Measurements from ENCODE around the gene CERK. TPM values are rescaled to one million over a fixed set of nuclear protein-coding genes. Genes with fewer than 3 reads are reported as not detected.
A peak's percentile ranks its signal among the peaks of the same experiment; 100 is the strongest.

The CERK gene
- total RNA-seq, 1 donor from 2014 or later: 50.7 TPM

DNA sequence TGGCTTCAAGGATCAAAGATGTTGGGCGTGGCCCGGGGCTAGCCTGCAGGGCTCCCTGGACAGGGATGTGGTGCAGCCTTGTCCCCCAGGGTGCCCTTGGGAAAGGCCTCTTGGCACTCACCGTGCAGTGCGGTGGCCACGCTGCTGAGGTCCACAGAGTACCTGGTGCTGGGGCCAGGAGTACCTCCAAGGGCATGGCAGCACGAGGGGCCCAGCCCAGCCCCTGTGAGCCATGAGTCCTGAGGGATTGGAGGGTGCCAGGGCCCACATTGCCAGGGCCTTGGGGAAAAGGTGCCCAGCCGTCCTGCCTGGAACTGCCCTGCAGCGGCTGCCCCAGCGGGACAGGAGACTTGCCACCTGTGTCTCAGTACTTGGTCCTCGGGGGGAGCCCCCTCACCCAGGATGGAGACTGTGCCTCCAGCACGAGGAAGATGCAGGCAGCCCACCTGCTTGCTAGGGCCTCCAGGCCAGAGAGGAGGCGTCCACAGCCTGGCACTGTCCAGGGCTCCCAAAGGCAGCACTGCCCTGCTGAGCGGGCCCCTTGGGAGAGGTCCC lies 73.7 kb downstream of the CERK start:
- peaks cover 6% of the 10 kb centered on the region for H3K36me3 Mint-ChIP-seq

DNA sequence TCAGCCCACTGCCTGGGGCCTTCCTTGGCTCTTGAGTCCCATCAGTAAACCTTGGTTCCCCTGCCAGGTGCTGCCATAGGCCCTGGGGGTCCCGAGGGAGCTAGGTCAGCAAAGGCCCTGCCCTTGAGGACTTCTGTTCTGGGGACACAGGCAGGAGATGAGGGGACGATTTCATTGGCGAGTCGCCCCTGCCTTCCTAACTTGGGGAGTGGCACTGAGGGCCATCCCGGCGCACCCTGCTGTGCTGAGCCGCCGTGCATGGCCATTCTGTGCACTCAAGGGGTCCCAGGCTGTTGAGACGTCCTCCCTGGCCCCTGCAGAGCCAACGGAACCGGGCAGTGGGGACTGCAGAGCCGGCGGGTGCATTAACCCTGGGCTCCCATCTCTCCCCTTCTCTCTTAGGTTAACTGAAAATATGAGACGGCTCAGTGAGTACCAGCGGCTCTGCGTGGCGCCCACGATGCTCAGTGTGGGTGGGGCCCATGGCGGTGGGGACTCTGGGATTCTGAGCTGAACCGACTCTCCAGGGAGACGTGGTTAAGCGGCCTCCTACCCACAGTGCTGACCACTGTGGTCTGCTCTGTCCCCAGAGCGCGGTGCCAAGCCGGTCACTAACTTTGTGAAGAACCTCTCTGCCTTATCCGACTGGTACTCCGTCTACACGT lies 74.5 kb downstream of the CERK start:
- TF ChIP-seq, protein P1, sequence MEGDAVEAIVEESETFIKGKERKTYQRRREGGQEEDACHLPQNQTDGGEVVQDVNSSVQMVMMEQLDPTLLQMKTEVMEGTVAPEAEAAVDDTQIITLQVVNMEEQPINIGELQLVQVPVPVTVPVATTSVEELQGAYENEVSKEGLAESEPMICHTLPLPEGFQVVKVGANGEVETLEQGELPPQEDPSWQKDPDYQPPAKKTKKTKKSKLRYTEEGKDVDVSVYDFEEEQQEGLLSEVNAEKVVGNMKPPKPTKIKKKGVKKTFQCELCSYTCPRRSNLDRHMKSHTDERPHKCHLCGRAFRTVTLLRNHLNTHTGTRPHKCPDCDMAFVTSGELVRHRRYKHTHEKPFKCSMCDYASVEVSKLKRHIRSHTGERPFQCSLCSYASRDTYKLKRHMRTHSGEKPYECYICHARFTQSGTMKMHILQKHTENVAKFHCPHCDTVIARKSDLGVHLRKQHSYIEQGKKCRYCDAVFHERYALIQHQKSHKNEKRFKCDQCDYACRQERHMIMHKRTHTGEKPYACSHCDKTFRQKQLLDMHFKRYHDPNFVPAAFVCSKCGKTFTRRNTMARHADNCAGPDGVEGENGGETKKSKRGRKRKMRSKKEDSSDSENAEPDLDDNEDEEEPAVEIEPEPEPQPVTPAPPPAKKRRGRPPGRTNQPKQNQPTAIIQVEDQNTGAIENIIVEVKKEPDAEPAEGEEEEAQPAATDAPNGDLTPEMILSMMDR (IDR thresholded peaks at IDR 0.05; ENCODE audit: unreplicated experiment): no peak
- no peaks in the 10 kb centered on the region for H3K36me3 Mint-ChIP-seq
- no peak overlapping the region for H3K4me3 Mint-ChIP-seq
- H3K27me3 Mint-ChIP-seq (ENCODE audit: low read depth): no peaks in the 10 kb centered on the region
- H3K27ac Mint-ChIP-seq: no peak overlapping the region
- no peak for DNase-seq (ENCODE audit: low spot score in 2 of 2, unreplicated experiment in 2 of 2)
- peaks cover 16% of the 10 kb centered on the region for H3K4me1 Mint-ChIP-seq
- H3K9me3 Mint-ChIP-seq: no peaks in the 10 kb centered on the region

More for the DNA sequence above, 73.7 kb downstream of the CERK start:
- Mint-ChIP-seq H3K4me1 (peaks cover 16% of the 10 kb centered on the region), H3K4me3 (no peak overlapping the region), H3K27ac (no peak overlapping the region), H3K9me3 (no peaks in the 10 kb centered on the region), H3K27me3 (ENCODE audit: low read depth) (no peaks in the 10 kb centered on the region)
- TF ChIP-seq, protein P1 (IDR thresholded peaks at IDR 0.05; ENCODE audit: unreplicated experiment): no peak
- DNase-seq (ENCODE audit: low spot score in 2 of 2, unreplicated experiment in 2 of 2): no peak

DNA sequence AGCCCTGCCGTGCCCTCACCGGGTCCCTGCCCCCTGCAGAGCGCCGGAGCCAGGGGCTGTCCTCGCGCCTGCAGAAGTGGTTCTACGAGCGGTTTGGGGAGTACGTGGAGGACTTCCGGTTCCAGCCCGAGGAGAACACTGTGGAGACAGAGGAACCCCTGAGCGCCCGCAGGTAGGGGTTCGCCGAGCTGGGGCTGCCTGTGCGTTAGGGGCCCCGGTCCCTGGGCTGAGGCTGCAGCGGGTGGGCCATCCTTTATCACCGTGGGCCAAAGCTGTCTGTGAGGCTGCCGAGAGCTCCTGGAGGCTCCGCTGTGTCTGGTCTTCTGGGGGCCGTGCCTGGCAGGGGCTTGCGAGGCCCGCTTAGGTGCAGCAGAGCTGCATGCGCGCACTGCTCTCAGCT lies 75.1 kb downstream of the CERK start:
- Mint-ChIP-seq H3K4me1 (peaks cover 16% of the 10 kb centered on the region), H3K27me3 (ENCODE audit: low read depth) (no peaks in the 10 kb centered on the region), H3K4me3 (no peak overlapping the region), H3K36me3 (no peaks in the 10 kb centered on the region), H3K9me3 (no peaks in the 10 kb centered on the region), H3K27ac (no peak overlapping the region)
- no peak for DNase-seq (ENCODE audit: low spot score in 2 of 2, unreplicated experiment in 2 of 2)
- TF ChIP-seq, protein P1 (IDR thresholded peaks at IDR 0.05; ENCODE audit: unreplicated experiment): no peak

DNA sequence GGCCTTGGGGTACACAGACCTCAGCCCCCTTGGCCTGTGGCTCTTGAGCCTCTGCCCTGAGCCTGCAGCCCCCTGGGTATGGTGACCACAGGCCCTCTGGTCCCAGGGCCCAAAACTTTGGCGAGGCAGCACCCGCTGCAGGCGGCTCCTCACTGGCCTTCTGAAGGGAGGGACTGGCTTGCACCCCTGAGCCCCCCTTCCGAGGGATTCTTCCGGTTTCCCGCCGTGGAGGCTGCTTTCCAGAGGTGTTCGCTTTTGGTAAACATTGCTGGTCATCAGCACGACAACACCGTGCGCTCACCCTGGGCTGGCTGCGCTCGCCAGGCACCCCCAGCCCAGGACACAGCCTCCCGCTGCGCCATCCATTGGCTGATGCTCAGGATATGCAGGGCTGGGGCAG lies 75.8 kb downstream of the CERK start:
- Mint-ChIP-seq H3K27ac (no peak overlapping the region), H3K36me3 (no peaks in the 10 kb centered on the region), H3K27me3 (ENCODE audit: low read depth) (no peaks in the 10 kb centered on the region), H3K4me3 (no peak overlapping the region), H3K4me1 (peaks cover 16% of the 10 kb centered on the region), H3K9me3 (no peaks in the 10 kb centered on the region)
- TF ChIP-seq, protein P1 (IDR thresholded peaks at IDR 0.05; ENCODE audit: unreplicated experiment): no peak
- DNase-seq (ENCODE audit: low spot score in 2 of 2, unreplicated experiment in 2 of 2): no peak

DNA sequence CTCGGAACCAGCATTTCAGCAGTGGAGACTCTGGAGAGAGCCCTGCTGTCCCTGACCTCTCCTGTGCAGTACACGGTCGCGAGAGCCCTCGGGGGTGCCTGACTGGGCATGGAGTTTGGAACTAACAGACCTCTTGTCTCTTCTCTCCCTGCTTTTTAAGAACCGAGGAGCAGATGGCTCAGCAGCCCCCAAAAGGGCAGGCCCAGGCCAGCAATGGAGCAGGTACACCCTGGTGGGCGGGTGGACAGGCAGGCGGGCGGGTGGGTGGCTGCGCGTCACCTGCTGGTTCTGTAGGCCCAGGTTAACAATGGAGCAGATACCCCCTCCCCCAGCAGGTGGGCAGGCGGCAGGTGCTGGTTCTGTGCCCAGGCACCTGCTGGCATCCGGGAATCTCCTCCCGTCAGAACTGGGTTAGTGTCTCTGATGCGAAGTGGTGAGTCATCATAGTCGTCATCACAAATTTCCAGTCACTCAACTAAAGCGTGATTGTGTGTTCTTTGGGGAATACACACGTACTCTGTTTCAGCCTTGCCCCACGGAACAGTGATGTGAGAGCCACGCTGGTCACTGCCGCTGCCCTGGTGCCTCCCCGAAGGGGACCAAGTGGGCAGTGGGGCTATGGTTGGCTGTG lies 76.7 kb downstream of the CERK start:
- Mint-ChIP-seq H3K27me3 (ENCODE audit: low read depth) (no peaks in the 10 kb centered on the region), H3K27ac (peak overlapping the region; percentile 27), H3K4me3 (no peak overlapping the region), H3K9me3 (no peaks in the 10 kb centered on the region), H3K36me3 (no peaks in the 10 kb centered on the region), H3K4me1 (peaks cover 16% of the 10 kb centered on the region)
- DNase-seq (ENCODE audit: low spot score in 2 of 2, unreplicated experiment in 2 of 2): no peak
- TF ChIP-seq, protein P1 (IDR thresholded peaks at IDR 0.05; ENCODE audit: unreplicated experiment): no peak

All from mesothelial cell of epicardium (in vitro differentiated cells).